Stimulated activated CD4-positive, alpha-beta T cell treated with anti-CD3 and anti-CD28 coated beads, Interleukin-15, amount 100 ng/mL, for 24 hours (primary cell): ENCODE data around the gene ERICH6.
"Not testable (repeated sequence)": the region's sequence is repeated elsewhere in the genome, so short reads cannot be mapped to it uniquely, and the experiment has no call there.

Source experiments
- DNase-seq: peaks from one replicate; pipeline ENCODE4 v3.0.0-alpha.2; 2020

ERICH6 gene

GRCh38 chr3:150681057-150681456 lies 22.7 kb downstream of the ERICH6 start:
- DNase-seq: no peak

DNA sequence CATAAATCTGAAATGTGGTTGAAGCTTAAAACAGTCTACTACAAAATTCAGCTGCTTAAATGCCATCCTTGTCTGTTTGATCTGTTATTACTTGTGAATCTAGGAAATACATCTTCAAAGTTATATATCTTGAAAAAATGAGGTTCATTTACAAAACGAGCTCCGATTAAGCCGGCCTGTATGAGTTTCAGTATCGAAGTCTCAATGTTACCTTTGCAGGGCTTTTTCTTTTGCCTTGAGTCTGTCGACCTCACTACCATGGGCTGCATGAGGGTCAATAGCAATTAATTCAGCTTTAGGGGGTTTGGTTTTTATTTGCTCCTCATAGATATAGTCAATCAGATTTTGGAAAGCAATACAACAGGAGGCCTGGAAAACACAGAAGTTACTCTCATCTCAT lies 23.2 kb downstream of the ERICH6 start:
- no peak for DNase-seq

GRCh38 chr3:150675587-150675986 lies 28.1 kb downstream of the ERICH6 start:
- DNase-seq: no peak

DNA sequence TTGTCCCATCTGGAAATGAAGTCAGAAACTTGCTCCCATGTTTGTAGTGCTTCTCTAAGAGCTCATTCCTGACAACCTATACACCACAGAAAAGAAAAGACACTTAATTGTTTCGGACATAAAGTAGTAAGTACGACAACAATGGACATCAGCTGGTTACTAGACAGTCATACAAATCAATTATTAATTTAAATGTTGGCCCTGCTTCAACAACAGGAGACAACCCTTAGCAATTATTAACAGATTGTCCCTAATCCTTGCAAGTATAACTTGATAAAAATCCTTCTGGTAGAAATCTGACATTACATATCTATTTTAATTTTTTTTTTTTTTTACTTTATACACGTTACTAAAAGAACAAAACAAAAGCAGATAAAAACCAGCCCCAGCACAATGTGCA lies 29.8 kb downstream of the ERICH6 start:
- DNase-seq: no peak

DNA sequence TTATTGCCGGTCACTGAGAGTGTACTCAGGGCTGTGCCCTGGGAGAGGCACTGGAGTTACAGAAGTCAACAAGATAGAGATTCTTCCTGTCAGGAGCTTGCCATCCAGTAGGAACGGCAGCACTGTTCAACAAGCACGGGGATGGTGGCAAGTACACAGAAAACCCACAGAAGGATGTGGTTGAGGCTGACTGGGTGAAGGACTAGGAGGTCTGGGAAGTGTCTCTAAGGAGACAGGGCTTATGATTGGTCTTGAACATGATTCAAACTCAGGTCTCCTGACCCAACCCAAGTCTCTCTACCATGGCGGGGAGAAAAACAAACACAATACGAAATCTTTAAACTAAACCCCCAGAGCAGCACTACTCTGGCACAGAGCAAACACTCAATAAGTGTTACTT lies 37.6 kb downstream of the ERICH6 start:
- no peak for DNase-seq

DNA sequence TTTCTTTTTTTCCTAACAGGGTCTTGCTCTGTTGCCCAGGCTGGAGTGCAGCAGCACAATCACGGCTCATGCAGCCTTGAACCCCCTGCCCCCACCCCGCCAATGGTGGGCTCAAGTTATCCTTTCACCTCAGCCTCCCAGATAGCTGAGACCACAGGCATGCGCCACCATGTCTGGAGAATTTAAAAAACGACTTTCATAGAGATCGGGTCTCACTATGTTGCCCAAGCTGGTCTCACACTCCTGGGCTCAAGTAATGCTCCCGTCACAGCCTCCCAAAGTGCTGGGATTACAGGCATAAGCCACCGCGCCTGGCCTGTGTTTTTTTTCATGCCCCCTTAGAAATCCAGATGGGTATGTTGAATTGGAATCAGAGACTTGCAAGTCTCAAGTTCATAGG lies 40.3 kb downstream of the ERICH6 start:
- no peak for DNase-seq

DNA sequence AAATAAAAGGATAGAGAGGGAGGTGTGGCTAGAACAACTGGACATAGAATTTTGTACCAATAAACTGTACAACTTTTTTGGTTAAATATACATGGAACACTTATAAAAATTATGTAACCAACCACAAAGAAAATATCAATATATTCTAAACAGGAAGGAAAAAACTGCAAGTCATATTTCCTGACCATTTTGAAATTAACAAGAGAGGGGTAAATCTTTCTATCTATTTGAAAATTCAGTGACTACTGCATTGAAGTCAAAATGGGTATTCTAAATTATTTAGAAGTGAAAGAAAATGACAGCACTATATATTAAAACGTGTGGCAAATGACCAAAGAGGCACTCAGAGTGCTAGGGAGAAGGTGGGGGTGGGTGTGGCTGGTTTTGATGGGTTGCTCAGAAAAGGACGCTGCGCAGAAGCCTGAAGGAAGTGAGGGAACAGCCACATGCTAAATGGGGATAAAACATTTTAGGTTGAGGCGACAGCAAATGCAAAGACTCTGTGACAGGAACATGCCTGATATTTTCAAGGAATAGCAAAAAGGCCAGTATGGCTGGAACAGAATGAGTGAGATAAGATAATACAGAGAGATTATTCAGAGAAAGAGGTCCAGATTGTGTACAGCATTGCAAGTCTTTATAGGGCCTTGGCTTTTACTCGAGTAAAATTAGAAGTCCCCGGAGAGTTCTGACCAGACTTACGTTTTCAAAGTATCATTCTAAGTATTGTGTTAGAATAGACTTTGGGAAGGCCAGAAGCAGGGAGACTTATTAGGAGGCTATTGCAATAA lies 41.1 kb downstream of the ERICH6 start:
- DNase-seq: no peak

DNA sequence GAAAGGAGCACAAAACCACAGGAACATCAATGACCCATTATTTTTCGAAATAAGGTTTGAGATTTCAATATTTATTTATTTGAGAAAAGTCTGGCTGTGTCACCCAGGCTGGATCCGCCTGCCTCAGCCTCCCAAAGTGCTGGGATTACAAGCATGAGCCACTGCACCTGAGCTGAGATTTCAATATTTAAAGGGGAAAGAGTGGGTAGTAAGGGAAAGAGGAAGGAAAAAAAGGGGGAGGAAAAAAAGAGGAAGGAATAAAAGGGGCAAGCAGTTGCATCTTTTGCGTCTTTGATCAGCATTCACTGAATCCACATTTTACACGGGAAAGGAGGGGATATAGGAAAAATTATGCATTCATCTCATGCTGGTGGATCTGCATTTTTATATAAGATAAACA lies 47.4 kb downstream of the ERICH6 start:
- DNase-seq: no peak

- no peak for DNase-seq
Observed at GRCh38 chr3:150653110-150653561, 50.6 kb downstream of the ERICH6 start.

DNA sequence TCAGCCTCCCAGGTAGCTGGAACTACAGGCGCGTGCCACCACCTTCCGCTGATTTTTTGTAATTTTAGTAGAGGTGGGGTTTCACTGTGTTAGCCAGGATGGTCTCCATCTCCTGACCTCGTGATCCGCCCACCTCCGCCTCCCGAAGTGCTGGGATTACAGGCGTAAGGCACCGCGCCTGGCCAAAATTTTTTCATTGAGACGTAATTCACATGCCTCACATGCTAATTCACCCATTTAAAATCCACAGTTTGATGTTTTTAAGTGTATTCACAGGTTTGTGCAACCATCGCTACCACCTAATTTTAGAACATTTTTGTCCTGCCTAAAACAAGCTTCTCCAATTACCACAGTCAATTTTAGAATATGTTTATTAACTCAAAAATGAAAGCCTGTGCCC lies 63.5 kb downstream of the ERICH6 start:
- no peak for DNase-seq

DNA sequence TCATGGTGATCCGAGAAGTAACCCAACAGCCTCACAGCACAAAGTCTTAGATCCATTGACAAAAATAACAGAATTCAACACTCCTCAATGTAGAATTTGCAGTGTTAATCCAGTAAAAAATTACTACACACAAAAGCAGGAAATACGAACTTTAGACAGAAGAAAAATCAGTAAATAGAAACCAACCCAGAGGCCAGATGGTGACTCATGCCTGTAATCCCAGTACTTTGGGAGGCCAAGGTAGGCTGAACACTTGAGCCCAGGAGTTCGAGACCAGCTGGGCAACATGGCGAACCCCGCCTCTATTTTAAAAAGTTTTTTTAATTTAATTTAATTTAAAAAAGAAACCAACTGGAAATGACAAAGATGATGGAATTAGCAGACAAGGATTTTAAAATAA lies 64.5 kb downstream of the ERICH6 start:
- DNase-seq: no peak

DNA sequence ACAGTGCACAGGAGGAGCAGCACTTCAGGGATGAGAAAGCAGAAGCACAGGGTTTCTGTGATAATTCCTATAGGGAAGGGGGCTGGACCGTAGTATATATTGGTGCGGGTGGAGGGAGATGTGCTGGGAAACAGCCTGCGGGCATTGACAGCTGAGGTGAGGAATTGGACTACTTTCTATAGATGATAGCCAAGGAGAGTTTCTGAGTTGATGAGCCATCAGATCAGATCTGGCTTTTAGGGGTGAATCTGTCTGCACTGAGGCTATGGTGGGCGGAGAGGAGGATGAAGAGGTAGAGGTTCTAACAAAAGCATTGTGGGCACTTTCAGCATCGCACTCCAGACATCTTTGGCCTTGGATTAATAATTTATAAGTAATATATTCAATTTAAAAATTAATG lies 67.5 kb downstream of the ERICH6 start:
- DNase-seq: no peak

- no peak for DNase-seq
Observed at GRCh38 chr3:150635526-150635925, 68.2 kb downstream of the ERICH6 start.

DNA sequence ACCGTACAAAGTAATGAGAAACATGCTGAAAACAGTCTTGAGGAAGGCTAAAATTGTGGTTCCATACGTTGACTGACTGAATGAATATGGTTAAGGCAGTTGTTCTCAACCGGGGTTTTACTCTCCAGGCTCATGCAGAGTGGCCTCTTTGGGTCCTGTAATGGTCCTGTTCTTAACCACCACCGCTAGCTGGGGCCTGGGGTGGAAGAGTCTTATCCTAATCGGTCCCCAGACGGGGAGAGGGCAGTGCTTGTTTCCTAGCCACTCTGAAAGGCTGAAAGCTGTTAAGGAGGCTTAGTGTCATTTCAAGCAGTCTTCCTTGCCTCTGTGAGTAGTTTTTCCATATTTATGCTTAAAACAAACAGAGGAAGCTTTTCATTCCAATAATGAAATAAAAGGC lies 68.6 kb downstream of the ERICH6 start:
- no peak for DNase-seq

GRCh38 chr3:150631515-150632221 lies 72.1 kb downstream of the ERICH6 start:
- DNase-seq: no peak

DNA sequence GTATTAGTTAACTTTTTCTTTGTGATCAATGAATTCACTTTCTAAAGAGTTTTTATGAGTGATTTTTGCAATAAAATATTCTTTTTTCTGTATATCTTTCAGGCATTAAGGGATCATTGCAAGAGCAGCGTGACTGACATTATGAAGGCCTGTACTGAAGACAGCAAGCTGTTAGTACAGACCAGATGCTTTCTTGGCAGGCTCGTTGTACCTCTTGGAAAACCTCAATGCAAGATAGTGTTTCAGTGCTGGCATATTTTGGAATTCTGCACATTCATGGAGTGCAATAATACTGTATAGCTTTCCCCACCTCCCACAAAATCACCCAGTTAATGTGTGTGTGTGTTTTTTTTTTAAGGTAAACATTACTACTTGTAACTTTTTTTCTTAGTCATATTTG lies 76.2 kb downstream of the ERICH6 start:
- no peak for DNase-seq

DNA sequence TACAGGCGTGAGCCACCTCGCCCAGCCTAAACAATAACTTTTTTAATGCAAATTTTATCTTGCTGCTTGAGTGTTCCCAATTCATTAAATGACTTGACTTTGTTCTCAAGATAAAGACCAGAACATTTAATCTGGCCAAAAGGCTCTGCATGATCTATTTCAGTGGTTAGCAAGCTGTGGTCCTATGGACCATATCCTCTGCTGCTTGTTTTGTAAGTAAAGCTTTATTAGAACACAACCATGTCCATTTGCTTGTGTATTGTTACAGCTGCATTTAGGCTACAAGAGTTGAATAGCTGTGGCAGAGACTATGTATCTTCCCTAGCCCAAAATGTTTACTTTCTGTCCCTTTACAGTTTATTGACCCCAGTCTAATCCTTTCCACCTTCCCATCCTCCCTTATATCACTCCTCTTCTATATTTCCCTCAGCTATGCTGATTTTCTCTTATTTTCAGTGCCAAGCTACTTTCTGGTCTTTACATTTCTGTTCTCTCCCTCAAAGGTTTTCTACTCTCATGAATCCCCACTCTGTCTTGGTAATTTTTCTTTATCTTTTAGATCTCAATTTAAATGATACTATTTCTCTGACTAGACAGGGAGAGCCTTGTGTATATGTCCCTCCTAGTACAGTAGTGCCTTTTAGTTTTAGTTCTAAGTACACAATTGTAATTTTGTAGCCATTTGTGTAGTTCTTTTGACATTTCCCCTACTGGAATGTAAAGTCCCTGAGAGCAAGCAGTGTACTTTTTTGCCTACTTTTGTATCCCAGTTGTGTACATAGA lies 77.4 kb downstream of the ERICH6 start:
- DNase-seq: no peak

- no peak for DNase-seq
Observed at GRCh38 chr3:150623945-150624344, 79.8 kb downstream of the ERICH6 start.

GRCh38 chr3:150622955-150623354 lies 80.8 kb downstream of the ERICH6 start:
- not testable (repeated sequence) for DNase-seq

- no peak for DNase-seq
Observed at GRCh38 chr3:150620002-150620689, 83.6 kb downstream of the ERICH6 start.

- DNase-seq: no peak
Observed at GRCh38 chr3:150613709-150614480, 89.8 kb downstream of the ERICH6 start.

GRCh38 chr3:150613034-150613433 lies 90.7 kb downstream of the ERICH6 start:
- no peak for DNase-seq
